ENCODE measurements around the gene MRPS6. TPM values are rescaled to one million over a fixed set of nuclear protein-coding genes. Genes with fewer than 3 reads are reported as not detected.

MRPS6 gene
- total RNA-seq, 1 experiment from 2014 or later = 109 TPM

DNA sequence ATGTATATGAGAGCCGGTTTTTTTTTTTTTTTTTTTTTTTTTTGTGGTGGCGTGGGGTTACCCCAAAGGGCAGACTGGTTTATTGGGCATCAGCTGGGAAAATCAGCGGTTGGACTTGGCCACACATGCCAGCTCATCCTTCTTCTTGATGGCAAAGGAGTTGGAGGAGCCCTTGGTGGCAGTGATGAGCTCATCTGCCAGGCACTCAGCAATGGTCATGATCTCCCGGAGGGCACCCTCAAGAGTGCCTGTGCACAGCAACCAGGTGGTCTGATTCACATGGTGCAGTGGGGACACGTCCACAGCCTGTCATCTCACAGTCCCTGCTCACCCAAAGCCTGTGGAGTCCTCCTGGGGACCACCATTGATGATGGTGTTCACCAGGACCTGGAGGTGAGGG is 62.0 kb downstream of the MRPS6 start:
- no peak for ATAC-seq
- no peak for DNase-seq (ENCODE audit: low read depth, low spot score)
- intact Hi-C loops (cut with micrococcal nuclease; ENCODE audit: unreplicated experiment) = no loop called here
- TF ChIP-seq SIN3A (IDR thresholded peaks at IDR 0.05; ENCODE audit: borderline replicate concordance, insufficient read depth, low read depth, low read length) = no peak
- TF ChIP-seq, protein P1, sequence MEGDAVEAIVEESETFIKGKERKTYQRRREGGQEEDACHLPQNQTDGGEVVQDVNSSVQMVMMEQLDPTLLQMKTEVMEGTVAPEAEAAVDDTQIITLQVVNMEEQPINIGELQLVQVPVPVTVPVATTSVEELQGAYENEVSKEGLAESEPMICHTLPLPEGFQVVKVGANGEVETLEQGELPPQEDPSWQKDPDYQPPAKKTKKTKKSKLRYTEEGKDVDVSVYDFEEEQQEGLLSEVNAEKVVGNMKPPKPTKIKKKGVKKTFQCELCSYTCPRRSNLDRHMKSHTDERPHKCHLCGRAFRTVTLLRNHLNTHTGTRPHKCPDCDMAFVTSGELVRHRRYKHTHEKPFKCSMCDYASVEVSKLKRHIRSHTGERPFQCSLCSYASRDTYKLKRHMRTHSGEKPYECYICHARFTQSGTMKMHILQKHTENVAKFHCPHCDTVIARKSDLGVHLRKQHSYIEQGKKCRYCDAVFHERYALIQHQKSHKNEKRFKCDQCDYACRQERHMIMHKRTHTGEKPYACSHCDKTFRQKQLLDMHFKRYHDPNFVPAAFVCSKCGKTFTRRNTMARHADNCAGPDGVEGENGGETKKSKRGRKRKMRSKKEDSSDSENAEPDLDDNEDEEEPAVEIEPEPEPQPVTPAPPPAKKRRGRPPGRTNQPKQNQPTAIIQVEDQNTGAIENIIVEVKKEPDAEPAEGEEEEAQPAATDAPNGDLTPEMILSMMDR (IDR thresholded peaks at IDR 0.05) = no peak
- TF ChIP-seq POLR2AphosphoS5 (IDR thresholded peaks at IDR 0.05; ENCODE audit: low read depth, low read length) = no peak
- no peak for TF ChIP-seq TCF7L2 (IDR thresholded peaks at IDR 0.05; ENCODE audit: low read depth, low read length)
- no peak for TF ChIP-seq REST (IDR thresholded peaks at IDR 0.05; ENCODE audit: insufficient read depth in 1 of 2, low read depth in 2 of 2, low read length in 1 of 2)
- POLR2A ChIA-PET = no interaction called here
- Histone ChIP-seq H3K4me3 (ENCODE audit: low read depth in 2 of 2, low read length in 2 of 2) (no peak overlapping the region), H3K9me3 (ENCODE audit: control insufficient read depth, insufficient read depth, low read depth, low read length) (no peaks in the 10 kb centered on the region; the same call in 1 of the 2 replicates), H3K27ac (ENCODE audit: low read length) (no peak overlapping the region), H3K36me3 (ENCODE audit: control insufficient read depth, insufficient read depth, low read length) (no peaks in the 10 kb centered on the region), H3K4me1 (ENCODE audit: control insufficient read depth, insufficient read depth, low read length) (peaks cover 12% of the 10 kb centered on the region), H3K27me3 (ENCODE audit: control insufficient read depth, insufficient read depth, low read length) (no peaks in the 10 kb centered on the region)
- in situ Hi-C loops (cut with HindIII; ENCODE audit: low pct_unique_long_range_greater_than_20kb, low sequenced_read_pairs) = no loop called here
- BruUV-seq (replicated peaks) = no TSS peak
- CTCF ChIA-PET = no interaction called here

GRCh38 chr21:34141373-34141772 is 68.0 kb downstream of the MRPS6 start:
- no peaks in the 10 kb centered on the region; the same call in 1 of the 2 replicates for H3K9me3 ChIP-seq (ENCODE audit: control insufficient read depth, insufficient read depth, low read depth, low read length)
- in situ Hi-C loops (cut with HindIII; ENCODE audit: low pct_unique_long_range_greater_than_20kb, low sequenced_read_pairs) = no loop called here
- ChIA-PET POLR2A (no interaction called here), CTCF (no interaction called here)
- no peaks in the 10 kb centered on the region for H3K36me3 ChIP-seq (ENCODE audit: control insufficient read depth, insufficient read depth, low read length)
- H3K4me1 ChIP-seq (ENCODE audit: control insufficient read depth, insufficient read depth, low read length) = no peaks in the 10 kb centered on the region
- ATAC-seq = no peak
- H3K27me3 ChIP-seq (ENCODE audit: control insufficient read depth, insufficient read depth, low read length) = no peaks in the 10 kb centered on the region
- no peak overlapping the region for H3K27ac ChIP-seq (ENCODE audit: low read length)
- intact Hi-C loops (cut with micrococcal nuclease; ENCODE audit: unreplicated experiment) = no loop called here
- TF ChIP-seq POLR2AphosphoS5 (IDR thresholded peaks at IDR 0.05; ENCODE audit: low read depth, low read length) (no peak), REST (IDR thresholded peaks at IDR 0.05; ENCODE audit: insufficient read depth in 1 of 2, low read depth in 2 of 2, low read length in 1 of 2) (no peak), SIN3A (IDR thresholded peaks at IDR 0.05; ENCODE audit: borderline replicate concordance, insufficient read depth, low read depth, low read length) (no peak), TCF7L2 (IDR thresholded peaks at IDR 0.05; ENCODE audit: low read depth, low read length) (no peak)
- TF ChIP-seq, protein P1 (IDR thresholded peaks at IDR 0.05) = no peak
- no peak overlapping the region for H3K4me3 ChIP-seq (ENCODE audit: low read depth in 2 of 2, low read length in 2 of 2)
- BruUV-seq (replicated peaks) = no TSS peak
- DNase-seq (ENCODE audit: low read depth, low spot score) = no peak
